MM.1S (cell line): ENCODE data around the gene SLC4A3.

Source experiments
- DNase-seq: peaks from one replicate; pipeline ENCODE4 v3.0.0-alpha.2; 2015
- H2AFZ ChIP-seq: fragments of 300-600 bp; sonication (generic); 2 replicates; pipeline ENCODE4 v1.6.0; 2016; ENCODE audit warnings: antibody characterized with exemption, low read length
- H3F3A ChIP-seq: fragments of 300-600 bp; sonication (generic); 2 replicates; pipeline ENCODE4 v1.6.1; 2016; ENCODE audit warnings: mild to moderate bottlenecking, antibody characterized with exemption, low read length, moderate library complexity, mixed read lengths; ENCODE audit not compliant: insufficient read depth
- H3K27ac ChIP-seq: fragments of 300-600 bp; sonication (generic); 2 replicates; pipeline ENCODE4 v1.5.1; 2016; ENCODE audit warnings: mild to moderate bottlenecking, low read length
- H3K27me3 ChIP-seq: fragments of 300-600 bp; sonication (generic); replicated peaks from 2 replicates; pipeline ENCODE4 v1.6.0; 2016; ENCODE audit warnings: low read length; ENCODE audit not compliant: insufficient read depth
- H3K36me3 ChIP-seq: fragments of 300-600 bp; sonication (generic); replicated peaks from 2 replicates; pipeline ENCODE4 v1.6.1; 2016; ENCODE audit warnings: mild to moderate bottlenecking, low read length, mixed read lengths; ENCODE audit not compliant: insufficient read depth
- H3K4me1 ChIP-seq: fragments of 300-600 bp; sonication (generic); 2 replicates; pipeline ENCODE4 v1.6.1; 2016; ENCODE audit warnings: low read length, mixed read lengths
- H3K4me2 ChIP-seq: fragments of 300-600 bp; sonication (generic); 2 replicates; pipeline ENCODE4 v1.6.0; 2016; ENCODE audit warnings: low read depth, low read length
- H3K4me3 ChIP-seq: fragments of 300-600 bp; sonication (generic); 2 replicates; pipeline ENCODE4 v1.5.1; 2016; ENCODE audit warnings: low read length, mixed read lengths
- H3K79me2 ChIP-seq: fragments of 300-600 bp; sonication (generic); 2 replicates; pipeline ENCODE4 v1.6.1; 2016; ENCODE audit warnings: mixed run types, low read length, mixed read lengths
- H3K9ac ChIP-seq: fragments of 300-600 bp; sonication (generic); 2 replicates; pipeline ENCODE4 v1.6.1; 2016; ENCODE audit warnings: low read length, mixed read lengths
- H3K9me2 ChIP-seq: fragments of 300-600 bp; sonication (generic); replicated peaks from 2 replicates; pipeline ENCODE4 v1.6.1; 2016; ENCODE audit warnings: mild to moderate bottlenecking, low read length, mixed read lengths; ENCODE audit not compliant: insufficient read depth
- H3K9me3 ChIP-seq: fragments of 300-600 bp; sonication (generic); replicated peaks from 2 replicates; pipeline ENCODE4 v1.6.1; 2016; ENCODE audit warnings: mild to moderate bottlenecking, low read length, mixed read lengths; ENCODE audit not compliant: insufficient read depth
- H4K20me1 ChIP-seq: fragments of 300-600 bp; sonication (generic); 2 replicates; pipeline ENCODE4 v1.6.1; 2016; ENCODE audit warnings: mild to moderate bottlenecking, low read length, moderate library complexity, mixed read lengths; ENCODE audit not compliant: insufficient read depth
- CTCF ChIP-seq: fragments of 300-600 bp; sonication (generic); IDR thresholded peaks from 2 replicates; pipeline ENCODE4 v1.5.1; 2016; ENCODE audit warnings: antibody characterized with exemption, low read length, mixed read lengths
- EZH2 ChIP-seq: fragments of 300-600 bp; sonication (generic); optimal IDR thresholded peaks from 2 replicates; pipeline ENCODE3; 2017; ENCODE audit warnings: low read depth, mild to moderate bottlenecking, antibody characterized with exemption, low read length, mixed read lengths
- EZH2phosphoT487 ChIP-seq: fragments of 300-600 bp; sonication (generic); IDR thresholded peaks from 2 replicates; pipeline ENCODE4 v1.6.1; 2018; ENCODE audit warnings: antibody characterized with exemption, low read length

SLC4A3 gene

GRCh38 chr2:219615036-219615435 is 12.4 kb upstream of the SLC4A3 start:
- no peak overlapping the region for H3K4me2 ChIP-seq

GRCh38 chr2:219615894-219616293 is 11.5 kb upstream of the SLC4A3 start:
- no peaks in the 10 kb centered on the region for H4K20me1 ChIP-seq
- no peaks in the 10 kb centered on the region for H3F3A ChIP-seq
- no peaks in the 10 kb centered on the region for H3K9me3 ChIP-seq
- H3K4me3 ChIP-seq, result no peak overlapping the region
- no peak overlapping the region for H3K4me2 ChIP-seq
- no peaks in the 10 kb centered on the region for H3K36me3 ChIP-seq
- H3K9me2 ChIP-seq, result no peaks in the 10 kb centered on the region
- no peak overlapping the region for H3K27ac ChIP-seq
- TF ChIP-seq EZH2 (no peak), EZH2phosphoT487 (no peak), CTCF (no peak)
- DNase-seq, result no peak
- H3K79me2 ChIP-seq, result no peaks in the 10 kb centered on the region
- peaks cover 5% of the 10 kb centered on the region for H3K4me1 ChIP-seq
- no peak overlapping the region for H2AFZ ChIP-seq
- H3K27me3 ChIP-seq, result no peaks in the 10 kb centered on the region
- no peak overlapping the region for H3K9ac ChIP-seq

More at GRCh38 chr2:219615036-219615435, 12.4 kb upstream of the SLC4A3 start:
- no peak for TF ChIP-seq CTCF
- TF ChIP-seq EZH2phosphoT487, result no peak
- TF ChIP-seq EZH2, result no peak
- no peak overlapping the region for H2AFZ ChIP-seq
- no peaks in the 10 kb centered on the region for H3F3A ChIP-seq
- H3K9ac ChIP-seq, result no peak overlapping the region
- no peaks in the 10 kb centered on the region for H3K36me3 ChIP-seq
- H3K4me1 ChIP-seq, result peaks cover 5% of the 10 kb centered on the region
- H3K79me2 ChIP-seq, result no peaks in the 10 kb centered on the region
- no peaks in the 10 kb centered on the region for H4K20me1 ChIP-seq
- no peak for DNase-seq
- no peaks in the 10 kb centered on the region for H3K9me3 ChIP-seq
- no peaks in the 10 kb centered on the region for H3K27me3 ChIP-seq
- no peak overlapping the region for H3K27ac ChIP-seq
- H3K9me2 ChIP-seq, result no peaks in the 10 kb centered on the region
- no peak overlapping the region for H3K4me3 ChIP-seq

GRCh38 chr2:219616550-219616949 is 10.9 kb upstream of the SLC4A3 start:
- no peaks in the 10 kb centered on the region for H3K27me3 ChIP-seq
- H3K4me2 ChIP-seq, result no peak overlapping the region
- H3K27ac ChIP-seq, result no peak overlapping the region
- H2AFZ ChIP-seq, result no peak overlapping the region
- H3K9ac ChIP-seq, result no peak overlapping the region
- no peaks in the 10 kb centered on the region for H3K79me2 ChIP-seq
- H3K4me1 ChIP-seq, result peaks cover 5% of the 10 kb centered on the region
- H3K36me3 ChIP-seq, result no peaks in the 10 kb centered on the region
- no peaks in the 10 kb centered on the region for H3K9me2 ChIP-seq
- no peaks in the 10 kb centered on the region for H3F3A ChIP-seq
- H3K9me3 ChIP-seq, result no peaks in the 10 kb centered on the region
- no peak overlapping the region for H3K4me3 ChIP-seq
- DNase-seq, result no peak
- H4K20me1 ChIP-seq, result no peaks in the 10 kb centered on the region
- TF ChIP-seq EZH2phosphoT487 (no peak), EZH2 (no peak), CTCF (no peak)
